Astrocyte of the spinal cord (primary cell): ENCODE data around the gene GLP2R.

Source experiments
- DNase-seq: peaks from one replicate; pipeline ENCODE4 v3.0.0; 2011; ENCODE audit warnings: low read depth, low spot score
- H3K4me3 ChIP-seq: 2 replicates; pipeline ENCODE4 v1.5.1; 2011; ENCODE audit warnings: low read depth, mild to moderate bottlenecking, low read length, moderate library complexity
- CTCF ChIP-seq: IDR thresholded peaks from 2 replicates; pipeline ENCODE4 v1.5.1; 2012; ENCODE audit warnings: low read depth, mild to moderate bottlenecking, low read length, inconsistent platforms
- in situ Hi-C: cut with HindIII; loops from 2 replicates; pipeline ENCODE4 v1.10.0; 2017; ENCODE audit warnings: low sequenced_read_pairs

Gene GLP2R

GRCh38 chr17:9878356-9878755 lies 52.6 kb downstream of the GLP2R start:
- H3K4me3 ChIP-seq, result no peak overlapping the region
- DNase-seq, result no peak
- TF ChIP-seq CTCF, result no peak
- in situ Hi-C loops, result no loop called here

- in situ Hi-C loops, result no loop called here
- H3K4me3 ChIP-seq, result no peak overlapping the region
- TF ChIP-seq CTCF, result no peak
- DNase-seq, result peak; percentile 69
Measured at GRCh38 chr17:9878786-9879525, 53.2 kb downstream of the GLP2R start.

GRCh38 chr17:9880582-9880999 lies 54.9 kb downstream of the GLP2R start:
- in situ Hi-C loops, result no loop called here
- peak; percentile 35 for DNase-seq
- TF ChIP-seq CTCF, result no peak
- H3K4me3 ChIP-seq, result no peak overlapping the region

- no peak overlapping the region for H3K4me3 ChIP-seq
- TF ChIP-seq CTCF, result no peak
- DNase-seq, result no peak
- in situ Hi-C loops, result no loop called here
Measured at GRCh38 chr17:9883451-9883850, 57.7 kb downstream of the GLP2R start.

- no peak for TF ChIP-seq CTCF
- in situ Hi-C loops, result no loop called here
- no peak for DNase-seq
- no peak overlapping the region for H3K4me3 ChIP-seq
Measured at GRCh38 chr17:9886141-9886930, 60.6 kb downstream of the GLP2R start.

GRCh38 chr17:9887508-9887907 lies 61.8 kb downstream of the GLP2R start:
- no peak for TF ChIP-seq CTCF
- no peak for DNase-seq
- in situ Hi-C loops, result no loop called here

More at GRCh38 chr17:9887508-9887907, 61.8 kb downstream of the GLP2R start:
- H3K4me3 ChIP-seq, result no peak overlapping the region
